Coronary artery (tissue), 2 donors: ENCODE data around the gene ELAVL2.

Experiments used
- DNase-seq: peaks from one replicate; pipeline ENCODE4 v3.0.0-alpha.2; 2017; ENCODE audit warnings: low spot score
- H3K27ac ChIP-seq, 2 donors: fragments of 200-600 bp; sonication (generic); one replicate each; pipeline ENCODE4 v1.5.1; 2016 to 2019
- H3K4me3 ChIP-seq: fragments of 200-600 bp; sonication (generic); 2 replicates; pipeline ENCODE4 v1.5.1; 2016; ENCODE audit warnings: mild to moderate bottlenecking, moderate library complexity
- TF ChIP-seq, protein P1 (sequence below): fragments of 200-600 bp; sonication (generic); IDR thresholded peaks from one replicate; pipeline ENCODE4 v1.5.1; 2019; ENCODE audit warnings: antibody characterized with exemption

ELAVL2 gene

DNA sequence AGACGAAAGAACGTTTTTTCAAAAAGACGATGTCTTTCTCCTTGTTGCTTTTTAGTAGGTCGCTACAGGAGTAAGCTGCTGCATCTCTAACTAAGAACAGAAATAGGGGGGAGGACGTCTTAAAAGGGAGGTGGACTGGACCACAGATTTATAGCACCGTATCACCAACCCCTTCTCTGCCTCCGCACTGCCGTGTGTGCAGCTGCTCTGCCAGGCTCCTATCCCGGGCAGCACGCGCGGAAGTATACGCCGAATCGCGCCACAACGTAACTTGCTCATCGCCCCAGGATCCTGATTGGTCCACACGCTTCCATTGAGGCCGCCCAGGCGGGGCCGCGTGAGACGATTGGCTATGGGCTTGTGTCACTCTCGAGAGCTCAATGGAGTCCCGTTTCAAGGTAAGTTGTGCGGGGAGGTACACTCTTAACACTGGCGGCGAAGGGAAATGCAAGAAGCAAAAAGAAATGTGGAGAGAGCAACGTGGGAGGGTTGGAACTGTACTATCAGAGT is at the start of gene ELAVL2:
Gene ELAVL2 (minus strand): TSS at position 121 of the 510 bp plus-strand sequence. CDS start 64,006 bp downstream, outside the sequence.
- no peak for DNase-seq
- Histone ChIP-seq H3K4me3 (peak within 1 kb of the TSS; percentile 67), H3K27ac (no peak within 1 kb of the TSS)
- TF ChIP-seq, protein P1, sequence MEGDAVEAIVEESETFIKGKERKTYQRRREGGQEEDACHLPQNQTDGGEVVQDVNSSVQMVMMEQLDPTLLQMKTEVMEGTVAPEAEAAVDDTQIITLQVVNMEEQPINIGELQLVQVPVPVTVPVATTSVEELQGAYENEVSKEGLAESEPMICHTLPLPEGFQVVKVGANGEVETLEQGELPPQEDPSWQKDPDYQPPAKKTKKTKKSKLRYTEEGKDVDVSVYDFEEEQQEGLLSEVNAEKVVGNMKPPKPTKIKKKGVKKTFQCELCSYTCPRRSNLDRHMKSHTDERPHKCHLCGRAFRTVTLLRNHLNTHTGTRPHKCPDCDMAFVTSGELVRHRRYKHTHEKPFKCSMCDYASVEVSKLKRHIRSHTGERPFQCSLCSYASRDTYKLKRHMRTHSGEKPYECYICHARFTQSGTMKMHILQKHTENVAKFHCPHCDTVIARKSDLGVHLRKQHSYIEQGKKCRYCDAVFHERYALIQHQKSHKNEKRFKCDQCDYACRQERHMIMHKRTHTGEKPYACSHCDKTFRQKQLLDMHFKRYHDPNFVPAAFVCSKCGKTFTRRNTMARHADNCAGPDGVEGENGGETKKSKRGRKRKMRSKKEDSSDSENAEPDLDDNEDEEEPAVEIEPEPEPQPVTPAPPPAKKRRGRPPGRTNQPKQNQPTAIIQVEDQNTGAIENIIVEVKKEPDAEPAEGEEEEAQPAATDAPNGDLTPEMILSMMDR = no peak

DNA sequence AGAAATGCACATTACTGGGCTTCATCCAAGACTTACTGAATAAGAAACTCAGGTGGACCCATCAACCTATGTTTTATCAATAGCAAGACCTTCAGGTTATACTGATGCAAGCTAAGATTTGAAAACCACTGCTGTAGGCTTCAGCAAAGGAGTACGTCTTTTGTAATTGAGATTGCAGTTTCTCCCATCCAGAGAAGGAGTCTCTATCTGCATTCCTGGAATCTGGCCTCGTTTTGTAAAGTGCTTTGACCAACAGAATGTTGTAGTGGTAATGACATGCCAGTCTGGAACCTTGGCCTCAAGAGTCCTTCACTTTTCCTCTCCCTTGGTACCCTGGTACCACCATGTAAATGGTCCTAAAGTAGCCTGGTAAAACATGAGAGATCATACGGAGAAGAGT is 32.2 kb upstream of the ELAVL2 start:
- DNase-seq = no peak
- Histone ChIP-seq H3K4me3 (no peak overlapping the region), H3K27ac (no peak overlapping the region)
- TF ChIP-seq, protein P1 = no peak

DNA sequence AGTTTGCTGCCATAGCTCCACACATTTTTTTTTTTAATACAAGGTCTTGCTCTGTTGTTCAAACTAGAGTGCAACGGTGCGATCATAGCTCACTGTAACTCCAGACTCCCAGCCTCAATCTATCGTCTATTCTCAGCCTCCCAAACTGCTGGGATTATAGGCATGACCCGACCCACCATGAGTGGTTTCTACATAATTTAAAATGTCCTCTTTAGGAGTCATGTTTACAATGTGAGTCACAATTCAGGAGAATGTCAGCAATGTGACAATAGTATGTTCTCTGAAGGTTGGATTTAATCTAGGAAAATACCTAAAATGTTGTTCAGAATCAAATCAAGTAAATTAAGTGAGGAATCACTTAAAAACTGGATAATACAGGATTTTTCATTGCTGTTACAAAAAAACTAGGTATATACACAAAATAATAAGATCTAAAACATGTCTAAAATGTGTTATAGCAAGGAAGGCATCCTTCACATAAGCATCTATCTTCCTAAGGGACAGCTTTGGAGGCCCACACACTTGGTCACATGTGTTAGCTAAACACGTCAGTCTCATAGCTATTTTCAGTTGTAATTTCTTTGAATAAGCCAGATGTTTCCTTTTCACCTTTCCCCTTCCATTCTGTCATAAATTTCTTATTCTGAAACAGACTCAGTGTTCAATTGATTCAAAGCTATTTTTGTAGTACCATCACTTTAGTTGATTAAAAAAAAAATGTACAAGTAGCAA is 30.0 kb upstream of the ELAVL2 start:
- DNase-seq = no peak
- Histone ChIP-seq H3K4me3 (no peak overlapping the region), H3K27ac (no peak overlapping the region)
- TF ChIP-seq, protein P1 = no peak

DNA sequence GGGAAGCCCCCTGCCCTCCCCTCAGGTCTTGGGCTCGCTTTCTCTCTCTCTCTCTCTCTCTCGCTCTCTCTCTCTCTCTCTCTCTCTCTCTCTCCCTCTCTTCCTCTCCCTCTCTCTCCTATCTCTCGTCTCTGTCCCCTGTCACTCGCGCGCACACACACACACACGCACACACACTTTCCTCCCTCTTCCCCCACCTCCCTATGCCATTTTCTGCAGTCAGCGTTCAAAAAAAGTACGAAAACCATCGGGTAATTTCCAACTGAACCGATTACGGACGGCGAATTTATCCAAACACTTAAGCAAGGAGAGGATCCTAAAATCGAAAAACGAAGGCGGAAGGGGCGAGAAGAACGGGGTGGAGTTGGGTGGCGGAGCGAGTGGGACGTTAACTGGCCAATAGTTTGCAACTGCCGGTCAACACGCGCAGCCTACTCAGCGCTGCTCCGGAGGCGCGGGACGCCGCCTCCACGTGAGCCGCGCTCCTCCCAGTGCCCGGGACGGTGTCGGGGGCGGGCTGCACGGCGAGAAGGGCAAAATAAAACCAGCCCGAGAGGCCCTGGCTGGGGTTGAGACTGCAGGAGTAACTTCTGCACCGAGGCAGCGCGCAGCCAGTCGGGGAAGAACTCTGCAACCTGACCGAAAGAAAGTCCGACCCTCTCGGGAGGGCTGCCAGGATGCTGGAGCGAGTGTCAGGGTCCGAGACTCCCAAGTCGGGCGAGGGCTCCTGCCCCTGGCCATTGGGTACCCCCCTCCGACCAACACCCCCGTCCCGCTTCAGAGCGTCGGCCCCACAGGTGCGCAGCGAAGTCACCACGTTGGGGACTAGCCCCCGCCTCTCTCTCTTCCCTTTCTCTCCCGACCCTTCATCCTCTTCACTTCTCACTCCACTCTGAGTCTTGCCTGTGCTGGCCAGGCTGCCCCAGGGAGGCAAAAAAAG is 24.9 kb upstream of the ELAVL2 start:
- TF ChIP-seq, protein P1 = no peak
- DNase-seq = no peak
- no peak overlapping the region for H3K27ac ChIP-seq
- peak overlapping the region; percentile 70 for H3K4me3 ChIP-seq

DNA sequence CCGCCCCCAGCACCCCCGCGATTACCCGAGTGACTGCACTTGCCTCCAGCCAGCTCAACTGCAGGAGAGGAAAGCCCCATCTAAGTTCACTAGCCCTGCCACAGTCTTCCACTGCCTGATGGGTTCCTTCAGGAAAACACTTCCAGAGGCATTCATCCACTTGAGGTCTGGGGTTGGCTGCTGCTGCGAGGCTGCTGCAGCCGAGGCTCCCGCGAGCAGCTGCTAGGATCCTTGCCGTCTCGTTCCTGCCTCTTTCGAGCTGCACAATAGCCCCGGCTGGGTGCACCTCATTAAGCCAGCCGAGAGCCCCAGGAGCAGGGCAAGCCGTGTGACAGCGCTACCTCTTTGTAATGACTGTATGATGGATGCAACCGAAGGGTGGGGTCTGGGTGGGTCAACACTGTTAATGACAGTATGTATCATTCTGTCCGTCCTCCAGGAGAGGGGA is 24.2 kb upstream of the ELAVL2 start:
- Histone ChIP-seq H3K4me3 (peak overlapping the region; percentile 70), H3K27ac (no peak overlapping the region)
- DNase-seq = no peak

DNA sequence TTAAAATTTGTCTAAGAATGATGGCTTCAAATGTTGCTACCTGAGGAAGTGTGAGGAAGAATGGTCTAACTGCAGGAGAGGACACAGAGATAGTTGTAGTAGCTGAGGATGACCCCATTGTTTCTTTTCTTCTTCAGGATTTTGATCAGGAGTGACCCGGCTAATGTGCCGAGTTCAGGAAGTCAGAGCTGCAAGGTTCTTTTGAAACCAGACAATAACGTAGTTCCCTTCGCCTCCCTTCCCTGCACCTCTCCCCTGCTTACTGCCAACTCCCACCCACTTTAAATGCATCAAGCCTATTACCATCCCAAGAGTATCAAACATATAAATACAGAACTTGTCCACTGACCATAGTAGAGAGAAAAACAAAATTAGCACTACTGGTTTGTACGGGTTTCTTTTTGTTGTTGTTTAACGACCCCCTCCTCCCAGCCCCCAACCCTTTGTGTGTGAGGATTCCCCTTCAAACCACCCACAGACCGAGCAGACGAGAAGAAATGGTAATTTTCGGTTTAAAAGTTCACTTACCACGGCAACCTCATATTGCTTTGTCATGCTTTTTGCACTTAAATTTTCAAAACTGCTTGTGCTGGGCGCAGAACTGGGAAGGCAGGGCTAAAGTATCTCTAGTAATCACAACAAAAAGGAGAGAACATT is 23.5 kb upstream of the ELAVL2 start:
- TF ChIP-seq, protein P1 = no peak
- no peak overlapping the region for H3K27ac ChIP-seq
- H3K4me3 ChIP-seq = peak overlapping the region; percentile 70
- no peak for DNase-seq

More for the DNA sequence above, 24.2 kb upstream of the ELAVL2 start:
- TF ChIP-seq, protein P1 = no peak
